NT2/D1 (cell line): Measurements from ENCODE around the gene OR52E2.

ENCODE experiments used
- SUZ12 ChIP-seq: IDR thresholded peaks from 2 replicates; pipeline ENCODE4 v1.6.1; 2011; ENCODE audit not compliant: insufficient read length, insufficient read depth; ENCODE audit errors: extremely low read depth
- YY1 ChIP-seq: IDR thresholded peaks from 2 replicates; pipeline ENCODE4 v1.6.1; 2011; ENCODE audit not compliant: insufficient read length, insufficient read depth

- TF ChIP-seq YY1 (no peak), SUZ12 (no peak)
Measured at GRCh38 chr11:5083602-5084001, 24.2 kb upstream of the OR52E2 start.
